NCI-H187 (cell line): ENCODE results near the gene LSM7.
"Not testable (repeated sequence)": the region's sequence is repeated elsewhere in the genome, so short reads cannot be mapped to it uniquely, and the experiment has no call there.

Experiments used
- DNase-seq, 2 experiments: peaks; one replicate each; lab custom pipeline; 2025; lab: John Stamatoyannopoulos, UW

Gene LSM7

GRCh38 chr19:2355168-2356035, 27.0 kb upstream of the LSM7 start:
- no peak for DNase-seq

- no peak for DNase-seq
These were observed 26.3 kb upstream of the LSM7 start for GRCh38 chr19:2354670-2355069.

- DNase-seq, result no peak
These were observed 25.7 kb upstream of the LSM7 start for GRCh38 chr19:2353887-2354592.

GRCh38 chr19:2353159-2353886, 24.9 kb upstream of the LSM7 start:
- no peak for DNase-seq

- no peak for DNase-seq
These were observed 23.7 kb upstream of the LSM7 start for GRCh38 chr19:2352121-2352520.

- no peak for DNase-seq
These were observed 23.2 kb upstream of the LSM7 start for GRCh38 chr19:2351591-2351990.

GRCh38 chr19:2350656-2351055, 22.3 kb upstream of the LSM7 start:
- DNase-seq, result no peak

- not testable (repeated sequence) for DNase-seq
These were observed 21.4 kb upstream of the LSM7 start for GRCh38 chr19:2349818-2350217.

GRCh38 chr19:2345794-2346663, 17.6 kb upstream of the LSM7 start:
- peak in 1 of 2 experiments; percentile 31 for DNase-seq

- DNase-seq, result no peak
These were observed 16.7 kb upstream of the LSM7 start for GRCh38 chr19:2345076-2345475.

GRCh38 chr19:2344381-2344870, 16.0 kb upstream of the LSM7 start:
- DNase-seq, result no peak

GRCh38 chr19:2343289-2343982, 15.1 kb upstream of the LSM7 start:
- no peak for DNase-seq

- DNase-seq, result no peak
These were observed 14.4 kb upstream of the LSM7 start for GRCh38 chr19:2342656-2343288.

GRCh38 chr19:2341982-2342381, 13.6 kb upstream of the LSM7 start:
- DNase-seq, result no peak

- DNase-seq, result no peak
These were observed 12.9 kb upstream of the LSM7 start for GRCh38 chr19:2341244-2341751.

- DNase-seq, result no peak
These were observed 12.3 kb upstream of the LSM7 start for GRCh38 chr19:2340496-2341243.

- DNase-seq, result no peak
These were observed 11.4 kb upstream of the LSM7 start for GRCh38 chr19:2339644-2340310.

- no peak for DNase-seq
These were observed 10.6 kb upstream of the LSM7 start for GRCh38 chr19:2338751-2339643.
